ENCODE results near the gene COL5A1. TPM values are rescaled to one million over a fixed set of nuclear protein-coding genes. Genes with fewer than 3 reads are reported as not detected.

The COL5A1 gene
- total RNA-seq, 4 donors from 2014 or later: 13.3 to 55.0 (median 27.0) TPM

GRCh38 chr9:134622896-134623257, 18.7 kb upstream of the COL5A1 start:
- ATAC-seq (ENCODE audit: low FRiP score) (no peak), DNase-seq (ENCODE audit: low spot score) (no peak)
- no peak for TF ChIP-seq CTCF (IDR thresholded peaks at IDR 0.05)

- no peak for DNase-seq (ENCODE audit: low spot score)
- no peak for ATAC-seq (ENCODE audit: low FRiP score)
- no peak for TF ChIP-seq CTCF (IDR thresholded peaks at IDR 0.05)
Observed at GRCh38 chr9:134623258-134624066, 18.1 kb upstream of the COL5A1 start.

GRCh38 chr9:134624137-134624591, 17.4 kb upstream of the COL5A1 start:
- no peak for TF ChIP-seq CTCF (IDR thresholded peaks at IDR 0.05)
- no peak for ATAC-seq (ENCODE audit: low FRiP score)
- DNase-seq (ENCODE audit: low spot score): no peak

- no peak for TF ChIP-seq CTCF (IDR thresholded peaks at IDR 0.05)
- no peak for DNase-seq (ENCODE audit: low spot score)
- ATAC-seq (ENCODE audit: low FRiP score): peak; percentile 58
Observed at GRCh38 chr9:134624621-134625181, 16.9 kb upstream of the COL5A1 start.

- TF ChIP-seq CTCF (IDR thresholded peaks at IDR 0.05): no peak
- ATAC-seq (ENCODE audit: low FRiP score): no peak
- DNase-seq (ENCODE audit: low spot score): no peak
Observed at GRCh38 chr9:134625361-134626068, 16.1 kb upstream of the COL5A1 start.

- TF ChIP-seq CTCF (IDR thresholded peaks at IDR 0.05): no peak
- ATAC-seq (ENCODE audit: low FRiP score) (no peak), DNase-seq (ENCODE audit: low spot score) (no peak)
Observed at GRCh38 chr9:134626069-134626423, 15.6 kb upstream of the COL5A1 start.
